SH-SY5Y (cell line): ENCODE results near the gene MOAP1.

ENCODE experiments used
- GATA2 ChIP-seq: IDR thresholded peaks from 2 replicates; pipeline ENCODE4 v1.6.1; 2011; ENCODE audit warnings: mild to moderate bottlenecking, low read depth, low read length
- GATA3 ChIP-seq: IDR thresholded peaks from 2 replicates; pipeline ENCODE4 v1.6.1; 2011; ENCODE audit warnings: low read depth, mild to moderate bottlenecking, low read length, moderate library complexity

GRCh38 chr14:93136009-93136408 lies 48.7 kb downstream of the MOAP1 start:
- TF ChIP-seq GATA2: no peak
- no peak for TF ChIP-seq GATA3
